ENCODE data around the gene ESD.
A peak's percentile ranks its signal among the peaks of the same experiment; 100 is the strongest.

The ESD gene

GRCh38 chr13:46801858-46802257 lies 4.9 kb upstream of the ESD start:
- Histone ChIP-seq H3K4me2 (ENCODE audit: low read depth, low read length, poor library complexity, severe bottlenecking) (no peak overlapping the region), H3K9me3 (ENCODE audit: insufficient read depth, low read length) (no peaks in the 10 kb centered on the region), H3K36me3 (ENCODE audit: low read length) (no peaks in the 10 kb centered on the region), H2AFZ (ENCODE audit: low read depth, low read length, severe bottlenecking) (no peak overlapping the region), H3K27me3 (ENCODE audit: low read length) (no peaks in the 10 kb centered on the region), H3K9me2 (replicated peaks; ENCODE audit: insufficient read depth, low read length) (no peaks in the 10 kb centered on the region), H3F3A (ENCODE audit: insufficient read depth) (peaks cover 8% of the 10 kb centered on the region; the same call in 1 of the 2 replicates), H4K20me1 (ENCODE audit: low read depth, low read length) (no peaks in the 10 kb centered on the region), H3K79me2 (ENCODE audit: insufficient read depth, low read length) (no peaks in the 10 kb centered on the region), H3K27ac (ENCODE audit: low read depth, low read length) (no peak overlapping the region), H3K4me3 (ENCODE audit: insufficient read depth, low read length, poor library complexity, severe bottlenecking) (no peak overlapping the region), H3K9ac (ENCODE audit: low read length) (no peak overlapping the region)
- TF ChIP-seq EZH2phosphoT487 (conservative IDR thresholded peaks at IDR 0.05; ENCODE audit: low read length) = no peak
- TF ChIP-seq, protein P1, sequence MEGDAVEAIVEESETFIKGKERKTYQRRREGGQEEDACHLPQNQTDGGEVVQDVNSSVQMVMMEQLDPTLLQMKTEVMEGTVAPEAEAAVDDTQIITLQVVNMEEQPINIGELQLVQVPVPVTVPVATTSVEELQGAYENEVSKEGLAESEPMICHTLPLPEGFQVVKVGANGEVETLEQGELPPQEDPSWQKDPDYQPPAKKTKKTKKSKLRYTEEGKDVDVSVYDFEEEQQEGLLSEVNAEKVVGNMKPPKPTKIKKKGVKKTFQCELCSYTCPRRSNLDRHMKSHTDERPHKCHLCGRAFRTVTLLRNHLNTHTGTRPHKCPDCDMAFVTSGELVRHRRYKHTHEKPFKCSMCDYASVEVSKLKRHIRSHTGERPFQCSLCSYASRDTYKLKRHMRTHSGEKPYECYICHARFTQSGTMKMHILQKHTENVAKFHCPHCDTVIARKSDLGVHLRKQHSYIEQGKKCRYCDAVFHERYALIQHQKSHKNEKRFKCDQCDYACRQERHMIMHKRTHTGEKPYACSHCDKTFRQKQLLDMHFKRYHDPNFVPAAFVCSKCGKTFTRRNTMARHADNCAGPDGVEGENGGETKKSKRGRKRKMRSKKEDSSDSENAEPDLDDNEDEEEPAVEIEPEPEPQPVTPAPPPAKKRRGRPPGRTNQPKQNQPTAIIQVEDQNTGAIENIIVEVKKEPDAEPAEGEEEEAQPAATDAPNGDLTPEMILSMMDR (IDR thresholded peaks at IDR 0.05; ENCODE audit: insufficient read depth, low read length, poor library complexity, severe bottlenecking) = no peak

DNA sequence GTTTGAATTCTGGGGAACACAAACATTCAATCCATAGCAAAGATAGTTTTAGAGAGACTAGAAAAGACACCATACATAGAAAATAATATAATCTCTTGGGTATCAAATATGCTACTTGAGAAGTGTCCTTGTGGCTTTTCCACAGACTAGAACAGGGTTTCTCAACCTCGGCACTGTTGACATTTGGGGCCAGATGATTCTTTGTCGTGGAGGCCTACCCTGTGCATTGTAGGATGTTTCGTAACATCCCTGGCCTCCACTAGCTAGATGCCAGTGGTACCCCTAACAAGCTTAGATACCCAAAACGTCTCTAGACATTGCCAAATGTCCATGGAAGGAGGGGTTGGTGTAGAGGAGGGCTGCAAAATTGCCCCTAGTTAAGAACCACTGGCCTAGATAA lies 2.2 kb upstream of the ESD start:
- peaks cover 25% of the 10 kb centered on the region for H3K79me2 ChIP-seq (ENCODE audit: insufficient read depth, low read length)
- H3K9me2 ChIP-seq (replicated peaks; ENCODE audit: insufficient read depth, low read length) = no peaks in the 10 kb centered on the region
- no peaks in the 10 kb centered on the region for H3K9me3 ChIP-seq (ENCODE audit: insufficient read depth, low read length)
- H2AFZ ChIP-seq (ENCODE audit: low read depth, low read length, severe bottlenecking) = no peak overlapping the region
- no peaks in the 10 kb centered on the region for H3K36me3 ChIP-seq (ENCODE audit: low read length)
- no peak overlapping the region for H3K4me3 ChIP-seq (ENCODE audit: insufficient read depth, low read length, poor library complexity, severe bottlenecking)
- H3K27ac ChIP-seq (ENCODE audit: low read depth, low read length) = no peak overlapping the region
- no peaks in the 10 kb centered on the region for H3K27me3 ChIP-seq (ENCODE audit: low read length)
- H3K9ac ChIP-seq (ENCODE audit: low read length) = no peak overlapping the region
- no peaks in the 10 kb centered on the region for H4K20me1 ChIP-seq (ENCODE audit: low read depth, low read length)
- H3K4me2 ChIP-seq (ENCODE audit: low read depth, low read length, poor library complexity, severe bottlenecking) = no peak overlapping the region
- TF ChIP-seq, protein P1 (IDR thresholded peaks at IDR 0.05; ENCODE audit: insufficient read depth, low read length, poor library complexity, severe bottlenecking) = no peak
- no peak for TF ChIP-seq EZH2phosphoT487 (conservative IDR thresholded peaks at IDR 0.05; ENCODE audit: low read length)
- peaks cover 8% of the 10 kb centered on the region for H3F3A ChIP-seq (ENCODE audit: insufficient read depth)

GRCh38 chr13:46797501-46798237 lies 708 bp upstream of the ESD start:
- H2AFZ ChIP-seq (ENCODE audit: low read depth, low read length, severe bottlenecking) = peak overlapping the region; percentile 98
- no peaks in the 10 kb centered on the region for H4K20me1 ChIP-seq (ENCODE audit: low read depth, low read length)
- peaks cover 6% of the 10 kb centered on the region; the same call in 1 of the 2 replicates for H3K36me3 ChIP-seq (ENCODE audit: low read length)
- peak overlapping the region; percentile 89 for H3K9ac ChIP-seq (ENCODE audit: low read length)
- no peak for TF ChIP-seq EZH2phosphoT487 (conservative IDR thresholded peaks at IDR 0.05; ENCODE audit: low read length)
- TF ChIP-seq, protein P1 (IDR thresholded peaks at IDR 0.05; ENCODE audit: insufficient read depth, low read length, poor library complexity, severe bottlenecking) = no peak
- peak overlapping the region; percentile 90 for H3K4me3 ChIP-seq (ENCODE audit: insufficient read depth, low read length, poor library complexity, severe bottlenecking)
- H3F3A ChIP-seq (ENCODE audit: insufficient read depth) = peaks cover 12% of the 10 kb centered on the region
- H3K27ac ChIP-seq (ENCODE audit: low read depth, low read length) = no peak overlapping the region
- H3K79me2 ChIP-seq (ENCODE audit: insufficient read depth, low read length) = peaks cover 30% of the 10 kb centered on the region
- no peaks in the 10 kb centered on the region for H3K9me2 ChIP-seq (replicated peaks; ENCODE audit: insufficient read depth, low read length)
- H3K9me3 ChIP-seq (ENCODE audit: insufficient read depth, low read length) = no peaks in the 10 kb centered on the region
- no peaks in the 10 kb centered on the region for H3K27me3 ChIP-seq (ENCODE audit: low read length)
- peak overlapping the region; percentile 85 for H3K4me2 ChIP-seq (ENCODE audit: low read depth, low read length, poor library complexity, severe bottlenecking)

Measured in SU-DHL-6 (cell line).